ENCODE data around the gene LYPLA2. TPM values are rescaled to one million over a fixed set of nuclear protein-coding genes. Genes with fewer than 3 reads are reported as not detected.
A peak's percentile ranks its signal among the peaks of the same experiment; 100 is the strongest.

LYPLA2 gene
- 10 to 100 TPM; 76.1 to 80.8 TPM for total RNA-seq

DNA sequence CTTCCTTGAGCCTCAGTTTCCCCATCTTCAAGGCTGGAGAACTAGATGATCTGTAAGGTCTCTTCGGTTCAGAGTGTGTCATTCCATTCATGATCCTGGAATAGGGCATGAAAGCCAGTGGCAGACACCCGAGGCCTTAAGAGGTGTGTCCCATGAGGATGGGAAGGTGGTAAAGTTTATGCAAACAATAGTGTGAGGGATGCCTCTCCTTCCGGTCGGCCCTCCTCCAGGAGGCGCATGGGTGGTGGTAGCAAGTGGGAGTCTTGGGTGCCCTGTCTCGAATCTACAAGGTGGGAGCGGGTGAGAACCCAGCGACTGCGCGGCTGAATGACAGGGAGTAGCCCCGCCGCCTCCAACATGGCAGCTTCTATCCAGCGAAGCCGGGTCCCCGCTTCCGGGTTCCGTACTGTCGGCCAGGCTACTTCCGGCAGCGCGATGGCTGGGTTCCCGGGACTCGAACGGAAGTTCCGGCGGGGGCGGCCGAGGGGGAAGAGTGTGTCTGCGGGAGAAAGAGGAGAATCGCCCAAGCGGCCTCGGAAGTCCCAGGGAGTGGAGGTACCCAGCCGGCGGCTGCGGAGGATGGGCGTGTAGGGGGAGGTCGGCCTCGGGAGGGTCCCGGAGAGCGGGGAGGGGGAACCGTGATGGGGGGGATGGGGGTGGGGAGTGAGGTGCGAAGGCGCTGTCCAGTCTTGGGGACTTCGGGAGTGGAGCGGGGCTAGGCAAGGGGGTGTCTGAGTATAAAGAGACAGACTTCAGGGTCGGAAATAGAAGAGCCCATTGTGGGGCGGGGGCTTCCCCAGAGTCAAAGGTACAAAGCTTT, at the start of gene LYPLA2:
LYPLA2 (plus strand) TSS at position 450 of the 820 bp plus-strand sequence. CDS start 1,538 bp downstream, outside the sequence.
- no peaks in the 10 kb centered on the region for H3K27me3 Mint-ChIP-seq
- no peaks in the 10 kb centered on the region for H3K9me3 Mint-ChIP-seq
- H3K4me1 Mint-ChIP-seq = peaks cover 32% of the 10 kb centered on the region

GRCh38 chr1:23741609-23742008, 49.3 kb upstream of the LYPLA2 start:
- Mint-ChIP-seq H3K9me3 (no peaks in the 10 kb centered on the region), H3K36me3 (ENCODE audit: low read depth) (peaks cover 9% of the 10 kb centered on the region), H3K27me3 (no peaks in the 10 kb centered on the region), H3K4me3 (peak overlapping the region; percentile 86), H3K4me1 (peaks cover 31% of the 10 kb centered on the region), H3K27ac (no peak overlapping the region)
- no peak for DNase-seq
- ChIA-PET POLR2A (interaction anchor here (1.1 kb wide), 1 partner anchor 50 kb away, joined by 4 read pairs; the partner anchor contains the start of gene RPL11), CTCF (interaction anchor here (1.3 kb wide), 1 partner anchor 104 kb away, joined by 3 read pairs; no protein-coding TSS in a partner anchor)

More for the DNA sequence above, at the start of gene LYPLA2:
- ChIA-PET POLR2A (interaction anchor here (0.8 to 9.3 kb wide), 9 partner anchors 10 to 190 kb away, joined by 3 to 115 read pairs (median 3); partner anchors contain the start of genes ELOA, GALE, PITHD1 and PNRC2), CTCF (interaction anchor here (0.7 to 3.2 kb wide), 6 partner anchors 12 to 19 kb away, joined by 3 to 11 read pairs (median 4); partner anchors contain the start of gene PITHD1)
- peak; percentile 90 for DNase-seq
- Mint-ChIP-seq H3K4me3 (peak within 1 kb of the TSS; percentile 94), H3K27ac (peak within 1 kb of the TSS; percentile 91), H3K36me3 (ENCODE audit: low read depth) (peaks cover 56% of the 10 kb centered on the region)

DNA sequence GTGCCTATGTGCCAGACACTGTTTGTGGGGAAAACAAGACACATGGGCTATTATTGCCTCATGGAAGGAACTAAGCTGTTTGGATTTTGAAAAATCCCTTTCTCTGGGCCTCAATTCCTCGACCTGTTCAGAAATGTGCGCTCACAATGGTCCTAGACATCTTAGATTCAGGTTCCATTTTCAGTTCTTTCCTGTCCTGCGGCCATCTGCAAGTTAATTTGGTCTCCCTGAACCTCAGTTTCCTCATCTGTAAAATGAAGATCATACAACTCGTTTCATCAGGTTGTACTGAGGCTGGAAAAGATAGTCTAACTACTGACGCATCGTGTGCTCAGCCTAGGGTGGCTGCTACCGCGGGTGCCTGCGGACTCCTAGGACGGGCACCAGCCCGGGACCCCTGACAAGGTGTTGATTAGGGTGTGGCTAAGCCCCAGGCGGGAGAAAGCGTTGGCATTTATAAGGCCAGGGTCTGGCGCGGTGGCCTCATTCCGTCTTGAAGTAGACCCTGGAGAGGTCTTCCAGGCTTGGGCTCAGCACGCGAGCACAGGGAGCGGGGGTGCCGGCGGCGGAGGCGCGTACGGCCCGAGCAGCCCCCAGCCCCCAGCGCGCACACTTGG, 48.2 kb upstream of the LYPLA2 start:
- peak overlapping the region; percentile 82 for H3K27ac Mint-ChIP-seq
- ChIA-PET CTCF (interaction anchor here (0.9 to 1.7 kb wide), 2 partner anchors 51 to 214 kb away, joined by 4 to 13 read pairs; partner anchors contain the start of gene RPL11), POLR2A (interaction anchor here (0.9 to 6.5 kb wide), 13 partner anchors 8 to 217 kb away, joined by 3 to 62 read pairs (median 7); partner anchors contain the start of genes E2F2, GALE, LYPLA2 and PITHD1)
- H3K9me3 Mint-ChIP-seq = no peaks in the 10 kb centered on the region
- H3K4me3 Mint-ChIP-seq = peak overlapping the region; percentile 86
- H3K36me3 Mint-ChIP-seq (ENCODE audit: low read depth) = peaks cover 15% of the 10 kb centered on the region
- H3K4me1 Mint-ChIP-seq = peaks cover 38% of the 10 kb centered on the region
- H3K27me3 Mint-ChIP-seq = no peaks in the 10 kb centered on the region
- DNase-seq = no peak

DNA sequence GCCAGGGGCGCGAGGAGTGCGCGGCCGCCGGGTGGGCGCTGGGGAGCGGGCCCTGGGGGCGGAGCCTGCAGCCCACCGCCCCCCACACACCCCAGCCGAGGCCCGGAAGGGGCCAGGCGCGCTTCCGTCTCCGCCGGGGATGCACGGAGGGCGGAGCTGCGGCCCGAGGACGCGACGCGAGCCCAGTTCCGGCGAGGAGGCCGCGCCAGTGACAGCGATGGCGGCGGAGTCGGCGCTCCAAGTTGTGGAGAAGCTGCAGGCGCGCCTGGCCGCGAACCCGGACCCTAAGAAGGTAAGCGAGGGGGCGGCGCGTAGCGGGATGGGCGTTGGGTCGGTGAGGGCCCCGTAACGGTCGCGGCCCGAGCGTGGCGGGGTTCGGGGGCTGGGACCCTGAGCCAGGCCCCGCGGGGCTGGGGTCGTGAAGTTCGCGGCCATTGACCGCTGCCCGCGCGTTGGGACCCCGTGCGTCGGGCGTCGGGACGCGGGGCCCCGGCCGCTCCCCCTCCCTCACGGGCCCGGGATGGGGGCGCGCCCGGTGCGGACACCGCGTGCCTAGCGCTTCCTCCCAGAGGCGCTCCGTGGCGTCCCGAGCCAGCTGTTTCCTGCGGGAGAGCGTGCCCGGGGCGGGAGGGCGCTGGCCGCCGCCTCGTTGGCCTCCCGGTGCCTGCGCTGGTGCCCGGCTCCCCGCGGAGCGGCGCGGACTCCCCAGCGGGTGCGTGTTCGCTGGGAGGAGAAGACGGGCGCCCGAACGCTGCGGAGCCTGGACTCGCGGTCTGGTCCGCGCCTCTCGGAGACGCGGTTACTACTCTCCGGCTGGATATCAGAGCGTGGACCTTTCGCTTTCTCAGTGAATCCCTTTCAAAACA, 47.4 kb upstream of the LYPLA2 start, which contains the start of gene ELOA:
ELOA (plus strand) TSS at position 185 of the 866 bp plus-strand sequence; CDS start at position 218, 33 bp downstream.
- Mint-ChIP-seq H3K27me3 (no peaks in the 10 kb centered on the region), H3K9me3 (no peaks in the 10 kb centered on the region), H3K4me1 (peaks cover 45% of the 10 kb centered on the region), H3K27ac (peak within 1 kb of the TSS; percentile 87), H3K36me3 (ENCODE audit: low read depth) (peaks cover 15% of the 10 kb centered on the region), H3K4me3 (peak within 1 kb of the TSS; percentile 87)
- ChIA-PET CTCF (interaction anchor here (0.7 to 2.1 kb wide), 10 partner anchors 16 to 247 kb away, joined by 3 to 13 read pairs (median 4); partner anchors contain the start of genes HMGCL, PITHD1 and RPL11), POLR2A (interaction anchor here (0.6 to 6.5 kb wide), 23 partner anchors 9 to 643 kb away, joined by 3 to 62 read pairs (median 5); partner anchors contain the start of genes E2F2, GALE, LYPLA2 and PITHD1)
- peak; percentile 84 for DNase-seq

DNA sequence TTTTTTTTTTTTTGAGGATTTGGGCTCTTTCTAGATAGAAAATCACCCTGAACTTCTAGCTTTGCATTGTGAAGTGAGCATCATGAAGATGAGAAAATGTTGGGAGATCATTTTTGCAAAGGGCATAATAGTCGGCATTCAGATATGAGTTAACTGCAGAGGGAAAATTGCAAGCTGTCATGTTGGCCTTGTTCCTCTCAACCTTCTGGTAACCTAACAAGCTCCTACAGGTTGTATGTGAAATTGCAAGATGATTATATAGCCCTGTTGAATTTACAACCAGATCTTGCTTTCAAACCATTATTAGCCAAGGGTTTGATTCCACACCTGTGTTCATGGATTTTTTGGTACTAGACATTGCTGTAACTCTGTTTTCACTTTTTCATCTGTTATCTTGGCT, 45.4 kb upstream of the LYPLA2 start:
- CTCF ChIA-PET = interaction anchor here (0.8 to 3.0 kb wide), 14 partner anchors 9 to 261 kb away, joined by 3 to 14 read pairs (median 4); partner anchors contain the start of genes ASAP3, PITHD1 and RPL11
- Mint-ChIP-seq H3K9me3 (no peaks in the 10 kb centered on the region), H3K4me3 (peak overlapping the region; percentile 60), H3K36me3 (ENCODE audit: low read depth) (peaks cover 23% of the 10 kb centered on the region), H3K27ac (peak overlapping the region; percentile 34), H3K4me1 (peaks cover 49% of the 10 kb centered on the region), H3K27me3 (no peaks in the 10 kb centered on the region)
- POLR2A ChIA-PET = interaction anchor here (0.7 to 6.5 kb wide), 9 partner anchors 11 to 568 kb away, joined by 3 to 62 read pairs (median 10); partner anchors contain the start of genes PITHD1 and RPL11
- DNase-seq = no peak

DNA sequence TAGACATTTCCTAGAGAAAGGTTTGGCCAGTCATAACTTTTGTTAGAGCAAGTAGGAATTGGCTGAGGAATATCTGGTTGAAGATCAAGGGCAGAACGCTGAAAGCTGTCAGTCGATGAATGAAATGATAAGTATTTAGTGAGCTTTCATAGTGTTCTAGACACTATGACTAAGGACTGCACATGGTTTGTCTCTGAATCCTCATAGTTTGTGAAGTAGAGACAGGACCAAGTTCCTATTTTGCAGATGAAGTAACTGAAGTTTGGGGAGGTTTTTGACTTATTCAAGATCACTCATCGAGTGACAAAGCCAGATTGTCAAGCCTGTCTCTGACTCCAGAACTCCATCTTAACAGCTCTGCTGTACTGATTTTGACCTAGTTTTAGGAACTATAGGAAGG, 42.9 kb upstream of the LYPLA2 start:
- Mint-ChIP-seq H3K36me3 (ENCODE audit: low read depth) (peaks cover 45% of the 10 kb centered on the region), H3K27me3 (no peaks in the 10 kb centered on the region), H3K4me3 (no peak overlapping the region), H3K9me3 (no peaks in the 10 kb centered on the region), H3K4me1 (peaks cover 43% of the 10 kb centered on the region), H3K27ac (no peak overlapping the region)
- DNase-seq = no peak
- ChIA-PET POLR2A (interaction anchor here (6.5 kb wide), 1 partner anchor 56 kb away, joined by 62 read pairs; the partner anchor contains the start of gene RPL11), CTCF (interaction anchor here (0.6 to 3.0 kb wide), 5 partner anchors 10 to 401 kb away, joined by 3 to 14 read pairs (median 3); partner anchors contain the start of gene RPL11)

GRCh38 chr1:23751050-23751814, 39.7 kb upstream of the LYPLA2 start:
- peaks cover 64% of the 10 kb centered on the region for H3K36me3 Mint-ChIP-seq (ENCODE audit: low read depth)
- DNase-seq = peak; percentile 45
- ChIA-PET POLR2A (no interaction called here), CTCF (interaction anchor here (0.6 to 4.2 kb wide), 3 partner anchors 20 to 92 kb away, joined by 5 to 21 read pairs (median 5); partner anchors contain the start of gene RPL11)
- H3K27ac Mint-ChIP-seq = no peak overlapping the region
- no peaks in the 10 kb centered on the region for H3K27me3 Mint-ChIP-seq
- no peaks in the 10 kb centered on the region for H3K9me3 Mint-ChIP-seq
- no peak overlapping the region for H3K4me3 Mint-ChIP-seq
- peaks cover 28% of the 10 kb centered on the region for H3K4me1 Mint-ChIP-seq

- CTCF ChIA-PET = interaction anchor here (0.6 to 4.2 kb wide), 3 partner anchors 19 to 92 kb away, joined by 5 to 21 read pairs (median 5); partner anchors contain the start of gene RPL11
- peaks cover 25% of the 10 kb centered on the region for H3K4me1 Mint-ChIP-seq
- no peaks in the 10 kb centered on the region for H3K27me3 Mint-ChIP-seq
- no peak for DNase-seq
- H3K4me3 Mint-ChIP-seq = no peak overlapping the region
- H3K36me3 Mint-ChIP-seq (ENCODE audit: low read depth) = peaks cover 65% of the 10 kb centered on the region
- POLR2A ChIA-PET = no interaction called here
- no peak overlapping the region for H3K27ac Mint-ChIP-seq
- H3K9me3 Mint-ChIP-seq = no peaks in the 10 kb centered on the region
Observed at GRCh38 chr1:23751815-23752200, 39.1 kb upstream of the LYPLA2 start.

- H3K27ac Mint-ChIP-seq = no peak overlapping the region
- ChIA-PET CTCF (interaction anchor here (4.2 kb wide), 1 partner anchor 18 kb away, joined by 21 read pairs; no protein-coding TSS in a partner anchor), POLR2A (no interaction called here)
- no peaks in the 10 kb centered on the region for H3K27me3 Mint-ChIP-seq
- H3K9me3 Mint-ChIP-seq = no peaks in the 10 kb centered on the region
- H3K4me1 Mint-ChIP-seq = peaks cover 14% of the 10 kb centered on the region
- H3K4me3 Mint-ChIP-seq = no peak overlapping the region
- DNase-seq = no peak
- H3K36me3 Mint-ChIP-seq (ENCODE audit: low read depth) = peaks cover 63% of the 10 kb centered on the region
Observed at GRCh38 chr1:23752909-23753308, 38.0 kb upstream of the LYPLA2 start.

- Mint-ChIP-seq H3K27ac (no peak overlapping the region), H3K4me1 (no peaks in the 10 kb centered on the region), H3K36me3 (ENCODE audit: low read depth) (peaks cover 69% of the 10 kb centered on the region), H3K9me3 (no peaks in the 10 kb centered on the region), H3K27me3 (no peaks in the 10 kb centered on the region), H3K4me3 (no peak overlapping the region)
- ChIA-PET POLR2A (no interaction called here), CTCF (interaction anchor here (1.3 kb wide), 1 partner anchor 10 kb away, joined by 4 read pairs; no protein-coding TSS in a partner anchor)
- DNase-seq = no peak
Observed at GRCh38 chr1:23756676-23757075, 34.3 kb upstream of the LYPLA2 start.

DNA sequence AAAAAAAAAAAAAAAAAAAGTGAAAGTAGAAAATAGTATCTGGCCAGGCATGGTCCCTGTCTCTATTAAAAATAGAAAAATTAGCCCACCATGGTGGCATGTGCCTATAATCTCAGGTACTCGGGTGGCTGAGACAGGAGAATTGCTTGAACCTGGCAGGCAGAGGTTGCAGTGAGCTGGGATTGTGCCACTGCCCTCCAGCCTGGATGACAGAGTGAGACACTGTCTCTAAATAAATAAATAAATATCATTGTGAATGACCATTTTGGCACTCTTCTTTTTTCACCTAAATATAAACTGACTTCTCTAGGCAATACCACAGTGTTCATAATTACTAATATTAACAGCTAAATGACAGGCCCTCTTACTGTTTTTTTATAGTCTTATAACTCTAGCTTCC, 33.1 kb upstream of the LYPLA2 start:
- Mint-ChIP-seq H3K9me3 (no peaks in the 10 kb centered on the region), H3K27me3 (no peaks in the 10 kb centered on the region), H3K4me1 (no peaks in the 10 kb centered on the region), H3K27ac (no peak overlapping the region), H3K36me3 (ENCODE audit: low read depth) (peaks cover 63% of the 10 kb centered on the region), H3K4me3 (no peak overlapping the region)
- CTCF ChIA-PET = interaction anchor here (0.9 to 1.6 kb wide), 3 partner anchors 10 to 13 kb away, joined by 3 to 7 read pairs (median 4); no protein-coding TSS in a partner anchor
- no peak for DNase-seq
- POLR2A ChIA-PET = no interaction called here

All from activated CD4-positive, alpha-beta memory T cell treated with anti-CD3 and anti-CD28 coated beads, Interleukin-2, amount 10 ng/mL, durations not matched to agents 7 days and 5 days (primary cell).